ENCODE results near the gene RFTN2. TPM values are rescaled to one million over a fixed set of nuclear protein-coding genes. Genes with fewer than 3 reads are reported as not detected.
A peak's percentile ranks its signal among the peaks of the same experiment; 100 is the strongest.

RFTN2 gene
- total and polyA plus RNA-seq, 2 of the 13 experiments (the other 11 are each of a cell fraction or from before 2014, with no cell fraction given), result not detected

GRCh38 chr2:197613509-197613987, 61.8 kb downstream of the RFTN2 start (continued):
- TF ChIP-seq, protein P1, sequence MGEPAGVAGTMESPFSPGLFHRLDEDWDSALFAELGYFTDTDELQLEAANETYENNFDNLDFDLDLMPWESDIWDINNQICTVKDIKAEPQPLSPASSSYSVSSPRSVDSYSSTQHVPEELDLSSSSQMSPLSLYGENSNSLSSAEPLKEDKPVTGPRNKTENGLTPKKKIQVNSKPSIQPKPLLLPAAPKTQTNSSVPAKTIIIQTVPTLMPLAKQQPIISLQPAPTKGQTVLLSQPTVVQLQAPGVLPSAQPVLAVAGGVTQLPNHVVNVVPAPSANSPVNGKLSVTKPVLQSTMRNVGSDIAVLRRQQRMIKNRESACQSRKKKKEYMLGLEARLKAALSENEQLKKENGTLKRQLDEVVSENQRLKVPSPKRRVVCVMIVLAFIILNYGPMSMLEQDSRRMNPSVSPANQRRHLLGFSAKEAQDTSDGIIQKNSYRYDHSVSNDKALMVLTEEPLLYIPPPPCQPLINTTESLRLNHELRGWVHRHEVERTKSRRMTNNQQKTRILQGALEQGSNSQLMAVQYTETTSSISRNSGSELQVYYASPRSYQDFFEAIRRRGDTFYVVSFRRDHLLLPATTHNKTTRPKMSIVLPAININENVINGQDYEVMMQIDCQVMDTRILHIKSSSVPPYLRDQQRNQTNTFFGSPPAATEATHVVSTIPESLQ (CRISPR knock-in tag; conservative IDR thresholded peaks at IDR 0.05), result peak; percentile 89; the same call in 1 of the 2 replicates
- TF ChIP-seq ARNT (IDR thresholded peaks at IDR 0.05) (no peak), NAIF1 (CRISPR knock-in tag; IDR thresholded peaks at IDR 0.05; ENCODE audit: borderline replicate concordance) (no peak), SKI (IDR thresholded peaks at IDR 0.05; ENCODE audit: partially characterized antibody) (peak; percentile 97), ZNF264 (CRISPR knock-in tag; IDR thresholded peaks at IDR 0.05) (peak; percentile 90; the same call in 1 of the 2 replicates), SP2 (CRISPR knock-in tag; IDR thresholded peaks at IDR 0.05) (no peak), ZNF652 (CRISPR knock-in tag; IDR thresholded peaks at IDR 0.05; ENCODE audit: borderline replicate concordance, low read depth) (peak; percentile 78), NRL (CRISPR knock-in tag; IDR thresholded peaks at IDR 0.05; ENCODE audit: borderline replicate concordance) (no peak), SRF (IDR thresholded peaks at IDR 0.05; ENCODE audit: low read depth, low read length) (no peak), GFI1 (CRISPR knock-in tag; IDR thresholded peaks at IDR 0.05; ENCODE audit: borderline replicate concordance) (peak; percentile 95), NCOA5 (CRISPR knock-in tag; IDR thresholded peaks at IDR 0.05) (no peak), GLI4 (CRISPR knock-in tag; IDR thresholded peaks at IDR 0.05; ENCODE audit: borderline replicate concordance) (no peak), ZZZ3 (CRISPR knock-in tag; IDR thresholded peaks at IDR 0.05; ENCODE audit: borderline replicate concordance) (no peak)
- TF ChIP-seq, protein P2, sequence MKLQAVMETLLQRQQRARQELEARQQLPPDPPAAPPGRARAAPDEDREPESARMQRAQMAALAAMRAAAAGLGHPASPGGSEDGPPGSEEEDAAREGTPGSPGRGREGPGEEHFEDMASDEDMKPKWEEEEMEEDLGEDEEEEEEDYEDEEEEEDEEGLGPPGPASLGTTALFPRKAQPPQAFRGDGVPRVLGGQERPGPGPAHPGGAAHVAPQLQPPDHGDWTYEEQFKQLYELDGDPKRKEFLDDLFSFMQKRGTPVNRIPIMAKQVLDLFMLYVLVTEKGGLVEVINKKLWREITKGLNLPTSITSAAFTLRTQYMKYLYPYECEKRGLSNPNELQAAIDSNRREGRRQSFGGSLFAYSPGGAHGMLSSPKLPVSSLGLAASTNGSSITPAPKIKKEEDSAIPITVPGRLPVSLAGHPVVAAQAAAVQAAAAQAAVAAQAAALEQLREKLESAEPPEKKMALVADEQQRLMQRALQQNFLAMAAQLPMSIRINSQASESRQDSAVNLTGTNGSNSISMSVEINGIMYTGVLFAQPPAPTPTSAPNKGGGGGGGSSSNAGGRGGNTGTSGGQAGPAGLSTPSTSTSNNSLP (IDR thresholded peaks at IDR 0.05; ENCODE audit: low read depth, low read length), result peak; percentile 100
- TF ChIP-seq, protein P3, sequence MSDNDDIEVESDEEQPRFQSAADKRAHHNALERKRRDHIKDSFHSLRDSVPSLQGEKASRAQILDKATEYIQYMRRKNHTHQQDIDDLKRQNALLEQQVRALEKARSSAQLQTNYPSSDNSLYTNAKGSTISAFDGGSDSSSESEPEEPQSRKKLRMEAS (IDR thresholded peaks at IDR 0.05), result peak; percentile 71; the same call in 1 of the 2 replicates
- TF ChIP-seq, protein P4, sequence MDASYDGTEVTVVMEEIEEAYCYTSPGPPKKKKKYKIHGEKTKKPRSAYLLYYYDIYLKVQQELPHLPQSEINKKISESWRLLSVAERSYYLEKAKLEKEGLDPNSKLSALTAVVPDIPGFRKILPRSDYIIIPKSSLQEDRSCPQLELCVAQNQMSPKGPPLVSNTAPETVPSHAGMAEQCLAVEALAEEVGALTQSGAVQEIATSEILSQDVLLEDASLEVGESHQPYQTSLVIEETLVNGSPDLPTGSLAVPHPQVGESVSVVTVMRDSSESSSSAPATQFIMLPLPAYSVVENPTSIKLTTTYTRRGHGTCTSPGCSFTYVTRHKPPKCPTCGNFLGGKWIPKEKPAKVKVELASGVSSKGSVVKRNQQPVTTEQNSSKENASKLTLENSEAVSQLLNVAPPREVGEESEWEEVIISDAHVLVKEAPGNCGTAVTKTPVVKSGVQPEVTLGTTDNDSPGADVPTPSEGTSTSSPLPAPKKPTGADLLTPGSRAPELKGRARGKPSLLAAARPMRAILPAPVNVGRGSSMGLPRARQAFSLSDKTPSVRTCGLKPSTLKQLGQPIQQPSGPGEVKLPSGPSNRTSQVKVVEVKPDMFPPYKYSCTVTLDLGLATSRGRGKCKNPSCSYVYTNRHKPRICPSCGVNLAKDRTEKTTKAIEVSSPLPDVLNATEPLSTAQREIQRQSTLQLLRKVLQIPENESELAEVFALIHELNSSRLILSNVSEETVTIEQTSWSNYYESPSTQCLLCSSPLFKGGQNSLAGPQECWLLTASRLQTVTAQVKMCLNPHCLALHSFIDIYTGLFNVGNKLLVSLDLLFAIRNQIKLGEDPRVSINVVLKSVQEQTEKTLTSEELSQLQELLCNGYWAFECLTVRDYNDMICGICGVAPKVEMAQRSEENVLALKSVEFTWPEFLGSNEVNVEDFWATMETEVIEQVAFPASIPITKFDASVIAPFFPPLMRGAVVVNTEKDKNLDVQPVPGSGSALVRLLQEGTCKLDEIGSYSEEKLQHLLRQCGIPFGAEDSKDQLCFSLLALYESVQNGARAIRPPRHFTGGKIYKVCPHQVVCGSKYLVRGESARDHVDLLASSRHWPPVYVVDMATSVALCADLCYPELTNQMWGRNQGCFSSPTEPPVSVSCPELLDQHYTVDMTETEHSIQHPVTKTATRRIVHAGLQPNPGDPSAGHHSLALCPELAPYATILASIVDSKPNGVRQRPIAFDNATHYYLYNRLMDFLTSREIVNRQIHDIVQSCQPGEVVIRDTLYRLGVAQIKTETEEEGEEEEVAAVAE (CRISPR knock-in tag; IDR thresholded peaks at IDR 0.05; ENCODE audit: borderline replicate concordance), result peak; percentile 91; the same call in 1 of the 2 replicates
- TF ChIP-seq, protein P5, sequence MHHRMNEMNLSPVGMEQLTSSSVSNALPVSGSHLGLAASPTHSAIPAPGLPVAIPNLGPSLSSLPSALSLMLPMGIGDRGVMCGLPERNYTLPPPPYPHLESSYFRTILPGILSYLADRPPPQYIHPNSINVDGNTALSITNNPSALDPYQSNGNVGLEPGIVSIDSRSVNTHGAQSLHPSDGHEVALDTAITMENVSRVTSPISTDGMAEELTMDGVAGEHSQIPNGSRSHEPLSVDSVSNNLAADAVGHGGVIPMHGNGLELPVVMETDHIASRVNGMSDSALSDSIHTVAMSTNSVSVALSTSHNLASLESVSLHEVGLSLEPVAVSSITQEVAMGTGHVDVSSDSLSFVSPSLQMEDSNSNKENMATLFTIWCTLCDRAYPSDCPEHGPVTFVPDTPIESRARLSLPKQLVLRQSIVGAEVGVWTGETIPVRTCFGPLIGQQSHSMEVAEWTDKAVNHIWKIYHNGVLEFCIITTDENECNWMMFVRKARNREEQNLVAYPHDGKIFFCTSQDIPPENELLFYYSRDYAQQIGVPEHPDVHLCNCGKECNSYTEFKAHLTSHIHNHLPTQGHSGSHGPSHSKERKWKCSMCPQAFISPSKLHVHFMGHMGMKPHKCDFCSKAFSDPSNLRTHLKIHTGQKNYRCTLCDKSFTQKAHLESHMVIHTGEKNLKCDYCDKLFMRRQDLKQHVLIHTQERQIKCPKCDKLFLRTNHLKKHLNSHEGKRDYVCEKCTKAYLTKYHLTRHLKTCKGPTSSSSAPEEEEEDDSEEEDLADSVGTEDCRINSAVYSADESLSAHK (CRISPR knock-in tag; IDR thresholded peaks at IDR 0.05; ENCODE audit: borderline replicate concordance), result no peak
- TF ChIP-seq, protein P6, sequence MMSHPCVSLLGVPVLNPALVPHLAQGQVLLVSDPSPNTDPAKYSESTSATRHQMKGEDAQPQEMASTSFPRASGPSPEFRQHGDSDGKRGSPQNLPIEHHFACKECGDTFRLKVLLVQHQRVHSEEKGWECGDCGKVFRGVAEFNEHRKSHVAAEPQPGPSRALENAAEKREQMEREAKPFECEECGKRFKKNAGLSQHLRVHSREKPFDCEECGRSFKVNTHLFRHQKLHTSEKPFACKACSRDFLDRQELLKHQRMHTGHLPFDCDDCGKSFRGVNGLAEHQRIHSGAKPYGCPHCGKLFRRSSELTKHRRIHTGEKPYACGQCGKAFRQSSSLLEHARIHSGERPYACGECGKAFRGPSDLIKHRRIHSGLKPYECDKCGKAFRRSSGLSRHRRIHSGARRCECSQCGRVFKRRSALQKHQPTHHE (CRISPR knock-in tag; IDR thresholded peaks at IDR 0.05; ENCODE audit: borderline replicate concordance), result peak; percentile 95; the same call in 1 of the 2 replicates

All from HepG2 (cell line).